ENCODE measurements around the gene PGRMC2.
A peak's percentile ranks its signal among the peaks of the same experiment; 100 is the strongest.

PGRMC2 gene

GRCh38 chr4:128298852-128299251 lies 11.2 kb upstream of the PGRMC2 start:
- DNase-seq (ENCODE audit: low read depth), result no peak

- DNase-seq (ENCODE audit: low read depth), result no peak
These were observed 10.6 kb upstream of the PGRMC2 start for GRCh38 chr4:128298146-128298758.

- no peak for DNase-seq (ENCODE audit: low read depth)
These were observed 7.6 kb upstream of the PGRMC2 start for GRCh38 chr4:128295255-128295654.

- no peak for DNase-seq (ENCODE audit: low read depth)
These were observed 6.9 kb upstream of the PGRMC2 start for GRCh38 chr4:128294464-128294863.

GRCh38 chr4:128292349-128292748 lies 4.7 kb upstream of the PGRMC2 start:
- no peak for DNase-seq (ENCODE audit: low read depth)

GRCh38 chr4:128291096-128291495 lies 3.5 kb upstream of the PGRMC2 start:
- no peak for DNase-seq (ENCODE audit: low read depth)

- DNase-seq (ENCODE audit: low read depth), result no peak
These were observed 2.9 kb upstream of the PGRMC2 start for GRCh38 chr4:128290526-128290925.

- no peak for DNase-seq (ENCODE audit: low read depth)
These were observed 2.0 kb upstream of the PGRMC2 start for GRCh38 chr4:128289523-128290158.

GRCh38 chr4:128288689-128289106 lies 1.1 kb upstream of the PGRMC2 start:
- no peak for DNase-seq (ENCODE audit: low read depth)

GRCh38 chr4:128287871-128288688 lies 467 bp upstream of the PGRMC2 start:
- peak; percentile 98 for DNase-seq (ENCODE audit: low read depth)

- peak; percentile 56 for DNase-seq (ENCODE audit: low read depth)
These were observed 1.0 kb downstream of the PGRMC2 start for GRCh38 chr4:128286474-128287058.

GRCh38 chr4:128285085-128285997 lies 2.3 kb downstream of the PGRMC2 start:
- peak; percentile 36 for DNase-seq (ENCODE audit: low read depth)

GRCh38 chr4:128284317-128284716 lies 3.3 kb downstream of the PGRMC2 start:
- DNase-seq (ENCODE audit: low read depth), result no peak

GRCh38 chr4:128283071-128283470 lies 4.5 kb downstream of the PGRMC2 start:
- no peak for DNase-seq (ENCODE audit: low read depth)

- DNase-seq (ENCODE audit: low read depth), result no peak
These were observed 5.1 kb downstream of the PGRMC2 start for GRCh38 chr4:128282516-128282915.

GRCh38 chr4:128281354-128281753 lies 6.3 kb downstream of the PGRMC2 start:
- DNase-seq (ENCODE audit: low read depth), result no peak

- no peak for DNase-seq (ENCODE audit: low read depth)
These were observed 7.9 kb downstream of the PGRMC2 start for GRCh38 chr4:128279624-128280225.

GRCh38 chr4:128277856-128278255 lies 9.8 kb downstream of the PGRMC2 start:
- DNase-seq (ENCODE audit: low read depth), result no peak

GRCh38 chr4:128275346-128275745 lies 12.3 kb downstream of the PGRMC2 start:
- peak; percentile 42 for DNase-seq (ENCODE audit: low read depth)

GRCh38 chr4:128271551-128271950 lies 16.1 kb downstream of the PGRMC2 start:
- DNase-seq (ENCODE audit: low read depth), result no peak

- no peak for DNase-seq (ENCODE audit: low read depth)
These were observed 18.6 kb downstream of the PGRMC2 start for GRCh38 chr4:128268970-128269369.

All from amniotic epithelial cell (primary cell).